Spleen (tissue), 3 donors: Measurements from ENCODE around the gene KIF5B.

Experiments used
- POLR2A ChIP-seq, 3 donors: fragments of 450-650 bp; IDR thresholded peaks; one replicate each; pipeline ENCODE4 v1.5.1; 2017; ENCODE audit warnings: antibody characterized with exemption in 3 of 3, mild to moderate bottlenecking in 1 of 3
- POLR2AphosphoS5 ChIP-seq, 3 donors: sonication (generic); formaldehyde crosslinking; IDR thresholded peaks; one replicate each; pipeline ENCODE4 v1.5.1; 2017; ENCODE audit warnings: antibody characterized with exemption in 3 of 3

DNA sequence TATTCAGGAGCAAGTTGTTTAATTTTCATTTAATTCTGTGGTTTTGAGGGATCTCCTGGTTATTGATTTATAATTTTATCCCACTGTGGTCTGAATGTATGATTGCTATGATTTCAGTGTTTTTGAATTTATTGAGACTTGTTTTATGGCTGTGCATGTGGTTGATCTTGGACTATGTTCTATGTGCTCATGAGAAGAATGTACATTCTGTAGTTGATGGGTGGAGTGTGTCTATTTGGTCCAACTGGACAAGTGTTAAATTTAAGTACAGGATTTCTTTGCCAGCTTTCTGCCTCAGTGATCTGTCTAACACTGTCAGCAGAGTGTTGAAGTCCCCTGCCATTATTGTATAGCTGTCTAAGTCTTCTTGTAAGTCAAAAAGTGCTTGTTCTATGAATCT lies 34.8 kb upstream of the KIF5B start:
- TF ChIP-seq POLR2A (IDR thresholded peaks at IDR 0.05) (no peak), POLR2AphosphoS5 (IDR thresholded peaks at IDR 0.05) (no peak)
